Inflammatory macrophage treated with lipopolysaccharide for 1 hour (primary cell): ENCODE measurements around the gene BTAF1.

Source experiments
- DNase-seq, 2 donors: peaks; one replicate each; pipeline ENCODE4 v3.0.0-alpha.2; 2020 to 2022

BTAF1 gene

DNA sequence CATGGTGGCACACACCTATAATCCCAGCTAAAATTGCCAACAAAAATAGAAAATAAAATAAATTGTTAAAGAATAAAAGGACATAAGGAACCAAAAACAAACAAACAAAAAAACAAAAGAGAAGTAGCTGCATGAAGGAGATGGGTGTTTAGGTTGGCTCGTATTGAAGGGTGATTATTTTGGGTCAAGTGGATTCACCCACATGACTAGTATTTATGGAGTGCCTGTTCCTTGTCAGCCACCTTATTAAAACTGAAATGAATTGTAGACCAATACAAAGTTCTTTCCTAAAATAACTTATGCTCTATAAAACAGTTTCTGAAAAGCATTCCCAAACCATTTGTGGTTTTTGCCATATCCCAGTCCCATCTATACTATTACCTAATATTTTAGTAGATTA, 138.7 kb downstream of the BTAF1 start:
- DNase-seq: no peak

DNA sequence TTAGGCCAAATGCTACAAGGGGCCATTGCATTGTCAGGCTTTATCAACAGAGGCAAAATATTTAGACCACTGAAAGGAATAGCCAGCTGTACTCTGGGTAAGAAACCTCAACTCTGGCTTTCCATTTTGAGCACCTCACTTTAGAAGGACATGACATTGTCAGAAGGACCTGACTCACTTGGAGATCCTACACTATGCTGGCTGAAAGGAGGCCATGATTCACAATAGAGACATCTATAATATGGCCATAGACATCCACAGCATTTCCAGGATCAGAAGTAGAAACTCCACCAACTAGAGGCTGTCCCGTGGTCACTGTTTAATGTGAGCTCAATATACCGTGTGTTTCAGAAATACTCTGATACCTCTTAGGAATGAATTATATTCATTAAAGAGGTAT, 140.9 kb downstream of the BTAF1 start:
- no peak for DNase-seq

DNA sequence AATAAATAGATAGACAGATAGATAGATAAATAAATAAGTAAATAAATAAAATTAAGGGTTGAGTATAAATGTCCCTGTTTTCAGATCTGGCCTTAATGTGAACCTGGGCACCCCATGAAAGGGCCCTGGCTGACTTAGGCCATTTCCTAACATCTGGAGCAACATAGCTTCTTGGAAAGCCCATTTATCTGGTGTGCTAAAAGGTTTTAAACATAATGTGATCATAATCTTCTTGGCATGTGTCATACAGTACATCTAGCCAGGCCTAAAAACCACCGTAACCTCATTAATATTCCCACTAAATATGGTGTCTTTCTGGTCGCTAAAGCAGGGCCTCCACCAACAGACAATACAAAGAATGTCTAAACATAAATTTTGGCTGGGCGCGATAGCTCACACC, 142.8 kb downstream of the BTAF1 start:
- no peak for DNase-seq

DNA sequence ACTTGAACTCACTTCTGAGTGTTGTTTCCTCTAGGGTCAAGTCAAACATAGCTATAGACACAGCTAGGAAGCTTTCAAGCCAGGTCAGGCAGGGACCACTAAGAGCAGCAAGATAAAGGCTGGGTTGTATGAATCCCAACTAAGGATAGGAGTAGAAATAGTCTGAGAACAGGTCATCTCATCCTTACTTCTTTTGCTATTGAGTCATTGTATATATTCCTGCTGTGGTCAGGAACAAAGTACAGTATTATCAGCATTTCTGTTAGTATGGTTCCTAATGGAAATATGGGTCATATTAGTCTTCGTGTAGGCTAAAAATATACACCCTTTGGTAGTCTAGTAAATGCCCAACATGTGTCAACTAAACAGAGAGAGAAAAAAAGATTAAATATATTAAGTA, 145.3 kb downstream of the BTAF1 start:
- no peak for DNase-seq

DNA sequence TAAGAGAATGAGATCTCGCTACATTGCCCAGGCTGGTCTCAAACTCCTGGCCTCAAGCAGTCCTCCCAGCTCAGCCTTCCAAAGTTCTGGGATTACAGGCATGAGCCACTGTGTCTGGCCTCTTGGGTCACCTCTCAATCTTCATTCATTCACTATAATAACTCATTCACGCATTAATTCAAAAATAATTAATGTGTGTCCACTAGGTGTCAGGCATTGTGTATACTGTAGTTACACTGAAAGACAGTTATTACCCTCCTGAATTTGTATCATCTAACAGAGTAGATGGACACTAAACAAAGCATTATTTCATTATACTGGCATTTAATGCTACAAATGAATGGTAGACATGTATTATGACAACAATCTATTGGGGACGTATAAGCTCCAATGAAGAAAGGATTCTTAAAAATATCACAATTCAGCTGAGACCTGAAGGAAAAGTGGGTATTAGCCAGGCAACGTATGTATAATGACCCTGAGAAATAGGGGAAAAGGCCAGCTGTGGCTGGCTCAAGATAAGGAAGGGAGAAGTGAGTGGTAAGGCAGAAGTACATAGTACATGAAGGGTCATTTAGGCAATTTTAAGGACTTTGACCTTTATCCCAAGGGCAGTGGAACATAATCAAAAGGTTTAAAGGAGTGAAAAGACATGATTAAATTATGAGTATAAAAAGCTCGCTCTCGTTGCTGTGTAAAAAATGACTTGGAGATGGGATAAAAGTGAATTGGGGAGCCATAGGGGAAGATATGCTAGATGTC, 150.7 kb downstream of the BTAF1 start:
- DNase-seq: no peak

DNA sequence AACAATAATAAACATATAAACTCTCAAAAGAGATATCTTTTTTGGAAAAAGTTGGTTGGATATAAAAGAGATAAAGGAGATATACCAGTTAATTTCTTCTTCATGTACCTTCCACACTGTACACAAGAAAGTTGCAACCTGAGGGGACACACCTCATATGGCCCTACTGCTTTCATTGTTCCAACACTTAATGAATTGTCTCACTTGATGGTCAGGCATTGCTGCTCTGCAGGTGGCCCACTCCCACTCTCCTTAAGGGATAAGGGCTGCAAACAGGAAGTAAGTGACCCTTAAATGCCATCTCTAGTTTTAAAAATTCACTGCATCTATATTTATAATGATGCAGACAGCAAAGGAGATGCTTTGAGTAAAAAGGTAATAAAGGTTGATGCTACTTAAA, 152.3 kb downstream of the BTAF1 start:
- no peak for DNase-seq

DNA sequence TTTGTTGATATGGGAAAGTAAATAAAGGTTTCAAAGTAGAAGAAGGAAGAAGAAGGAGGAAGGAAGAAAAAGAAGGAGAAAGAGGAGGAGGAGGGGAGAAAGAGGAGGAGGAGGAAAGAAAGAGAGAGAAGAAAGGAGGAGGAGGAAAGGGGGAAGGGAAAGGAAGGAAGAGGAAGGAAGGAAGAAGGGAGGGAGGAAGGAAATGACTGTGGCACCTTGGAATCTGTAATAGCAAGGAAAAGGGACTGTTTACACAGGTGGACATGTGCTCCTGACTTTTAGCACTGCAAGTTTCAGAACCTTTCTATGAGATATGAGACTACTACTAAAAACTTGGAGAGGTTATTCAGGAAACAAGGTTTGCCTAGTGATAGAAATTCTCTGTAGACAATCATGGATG, 153.2 kb downstream of the BTAF1 start:
- DNase-seq: no peak

DNA sequence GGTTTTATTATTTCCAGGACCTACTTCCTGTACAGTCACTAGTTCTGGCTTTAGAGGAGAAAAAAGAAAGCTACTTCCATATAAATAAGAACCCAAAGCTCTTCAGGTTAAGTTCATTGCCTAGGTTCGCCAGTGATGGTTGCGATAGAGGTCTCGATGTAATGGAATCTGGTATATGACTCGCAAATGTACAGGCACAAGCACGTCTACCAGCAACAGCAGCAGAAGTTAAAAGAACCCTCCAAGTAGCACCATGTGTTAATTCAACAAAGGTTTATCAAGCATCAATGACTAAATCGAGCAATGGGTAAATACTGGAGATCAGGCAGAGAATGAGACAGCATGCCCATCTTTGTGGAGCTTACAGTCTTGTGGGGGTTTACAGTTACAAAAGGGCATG, 155.4 kb downstream of the BTAF1 start:
- DNase-seq: no peak
